Activated B cell treated with CpG ODN at 0.5 μM for 24 hours (primary cell): ENCODE measurements around the gene NUBP2. TPM values are rescaled to one million over a fixed set of nuclear protein-coding genes. Genes with fewer than 3 reads are reported as not detected.
"Not testable (repeated sequence)": the region's sequence is repeated elsewhere in the genome, so short reads cannot be mapped to it uniquely, and the experiment has no call there.

Source experiments
- ATAC-seq: fragments of 200-7000 bp; cut with Tn5 transposase; one replicate; pipeline ENCODE4 v1.10.0; 2021; ENCODE audit warnings: low read depth, mild to moderate bottlenecking, moderate library complexity
- CTCF ChIA-PET: fragments of 350-600 bp; sonication (Branson Sonifier 250); formaldehyde crosslinking; loops from one replicate; lab custom pipeline; 2021; ENCODE audit warnings: antibody characterized with exemption; lab: Charles Lee
- POLR2A ChIA-PET: fragments of 350-600 bp; sonication (Branson Sonifier 250); formaldehyde crosslinking; loops from one replicate; lab custom pipeline; 2021; ENCODE audit warnings: antibody characterized with exemption; lab: Charles Lee
- DNase-seq: peaks from one replicate; pipeline ENCODE4 v3.0.0; 2022
- H3K27ac Mint-ChIP-seq: one replicate; pipeline ENCODE4 v1.8.0; 2020; ENCODE audit warnings: mixed read lengths
- H3K27me3 Mint-ChIP-seq: one replicate; pipeline ENCODE4 v1.8.0; 2021; ENCODE audit warnings: mixed read lengths
- H3K36me3 Mint-ChIP-seq: one replicate; pipeline ENCODE4 v1.8.0; 2021; ENCODE audit warnings: low read depth, mixed read lengths
- H3K4me1 Mint-ChIP-seq: one replicate; pipeline ENCODE4 v1.8.0; 2021; ENCODE audit warnings: mixed read lengths
- H3K4me3 Mint-ChIP-seq: one replicate; pipeline ENCODE4 v1.8.0; 2020; ENCODE audit warnings: mild to moderate bottlenecking, mixed read lengths
- H3K9me3 Mint-ChIP-seq: one replicate; pipeline ENCODE4 v1.8.0; 2020; ENCODE audit warnings: mixed read lengths
- intact Hi-C: fragments of 100-400 bp; cut with micrococcal nuclease; formaldehyde crosslinking; loops from one replicate; pipeline ENCODE4 v1.15.1; 2024
- total RNA-seq: library from RNA; stranded (reverse); gene quantifications from 2 replicates; pipeline ENCODE4 v1.2.3, GENCODE V29; 2022
- TF ChIP-seq, protein P1 (sequence below): fragments of 200-600 bp; IDR thresholded peaks from one replicate; pipeline ENCODE4 v1.8.0; 2022; ENCODE audit warnings: antibody characterized with exemption, mild to moderate bottlenecking

Gene NUBP2
- total RNA-seq, 1 donor from 2014 or later, result 54.2 TPM

DNA sequence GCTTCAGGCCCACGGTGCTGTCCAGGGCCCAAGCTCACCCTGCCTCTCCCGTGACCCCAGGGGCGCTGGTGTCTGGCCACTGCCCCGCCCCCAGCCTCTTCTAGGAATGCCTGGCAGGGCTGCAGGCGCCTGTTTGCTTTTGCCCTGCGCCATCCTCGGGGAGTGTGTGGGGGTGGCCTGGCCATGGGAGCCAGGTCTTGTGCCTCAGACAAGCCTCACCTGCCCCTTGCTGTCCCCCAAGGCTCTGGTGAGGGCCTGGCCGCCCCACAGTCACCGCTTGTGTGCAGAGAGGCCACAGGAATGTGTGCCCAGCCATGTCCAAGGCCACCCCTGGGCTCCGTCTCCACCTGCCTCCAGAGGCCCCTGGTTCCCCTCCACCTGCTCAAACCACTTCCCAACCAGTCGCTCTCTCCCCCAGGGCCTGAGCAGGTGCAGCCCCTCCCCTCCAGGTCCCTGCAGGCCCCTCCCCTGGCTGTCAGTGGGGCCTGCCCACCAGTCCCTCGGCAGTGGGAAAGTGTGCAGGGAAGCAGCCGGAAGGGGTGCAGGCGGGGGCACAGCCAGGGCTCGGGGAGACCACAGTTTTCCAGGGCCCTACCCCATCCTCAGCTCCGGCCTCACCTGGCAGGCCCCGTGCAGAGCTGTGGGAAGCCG is 11.6 kb downstream of the NUBP2 start:
- DNase-seq, result no peak
- no peak overlapping the region for H3K27ac Mint-ChIP-seq

DNA sequence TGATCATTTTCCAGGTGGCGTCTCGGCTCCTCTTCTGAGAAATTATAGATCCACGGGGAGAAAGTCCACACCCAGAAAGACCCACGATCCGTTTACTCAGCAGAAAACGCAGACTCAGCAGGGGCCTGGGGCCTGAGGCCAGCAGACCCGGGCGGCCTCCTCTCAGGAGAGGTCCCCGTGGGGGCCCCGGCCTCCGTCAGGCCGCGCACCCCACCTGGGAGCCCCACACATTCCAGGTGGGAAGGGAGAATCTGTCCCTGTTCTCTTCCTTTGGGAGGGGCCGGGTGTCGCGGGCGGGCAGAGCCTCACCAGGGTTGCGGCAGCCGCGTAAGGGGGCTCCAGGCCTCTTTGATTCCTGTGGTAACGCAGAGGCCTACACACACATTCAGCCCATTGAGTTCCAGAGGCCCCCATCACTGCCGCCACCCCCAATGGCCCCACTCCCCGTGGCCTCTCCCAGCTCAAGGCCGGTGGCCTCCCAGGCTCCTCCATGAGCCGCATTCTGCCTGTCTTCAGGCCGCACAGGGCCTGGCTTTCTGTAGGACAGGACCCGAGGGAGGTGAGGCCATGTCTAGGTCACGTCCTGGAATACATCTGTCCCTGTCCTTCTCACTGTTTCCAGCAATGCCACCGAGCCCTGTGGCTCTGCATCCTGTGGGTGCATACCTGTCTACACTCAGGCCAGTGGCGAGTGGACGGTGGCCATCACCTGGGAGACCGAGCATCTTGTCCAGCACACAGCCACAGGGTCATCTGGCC is 12.3 kb downstream of the NUBP2 start:
- no peaks in the 10 kb centered on the region for H3K4me1 Mint-ChIP-seq
- no peak overlapping the region for H3K4me3 Mint-ChIP-seq
- no peak for DNase-seq
- TF ChIP-seq, protein P1, sequence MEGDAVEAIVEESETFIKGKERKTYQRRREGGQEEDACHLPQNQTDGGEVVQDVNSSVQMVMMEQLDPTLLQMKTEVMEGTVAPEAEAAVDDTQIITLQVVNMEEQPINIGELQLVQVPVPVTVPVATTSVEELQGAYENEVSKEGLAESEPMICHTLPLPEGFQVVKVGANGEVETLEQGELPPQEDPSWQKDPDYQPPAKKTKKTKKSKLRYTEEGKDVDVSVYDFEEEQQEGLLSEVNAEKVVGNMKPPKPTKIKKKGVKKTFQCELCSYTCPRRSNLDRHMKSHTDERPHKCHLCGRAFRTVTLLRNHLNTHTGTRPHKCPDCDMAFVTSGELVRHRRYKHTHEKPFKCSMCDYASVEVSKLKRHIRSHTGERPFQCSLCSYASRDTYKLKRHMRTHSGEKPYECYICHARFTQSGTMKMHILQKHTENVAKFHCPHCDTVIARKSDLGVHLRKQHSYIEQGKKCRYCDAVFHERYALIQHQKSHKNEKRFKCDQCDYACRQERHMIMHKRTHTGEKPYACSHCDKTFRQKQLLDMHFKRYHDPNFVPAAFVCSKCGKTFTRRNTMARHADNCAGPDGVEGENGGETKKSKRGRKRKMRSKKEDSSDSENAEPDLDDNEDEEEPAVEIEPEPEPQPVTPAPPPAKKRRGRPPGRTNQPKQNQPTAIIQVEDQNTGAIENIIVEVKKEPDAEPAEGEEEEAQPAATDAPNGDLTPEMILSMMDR, result no peak
- CTCF ChIA-PET, result no interaction called here
- H3K36me3 Mint-ChIP-seq, result peaks cover 2% of the 10 kb centered on the region
- H3K27me3 Mint-ChIP-seq, result no peaks in the 10 kb centered on the region
- ATAC-seq, result no peak
- intact Hi-C loops, result no loop called here
- POLR2A ChIA-PET, result interaction anchor here (0.6 kb wide), 1 partner anchor 1613 kb away, joined by 4 read pairs; no protein-coding TSS in a partner anchor
- H3K27ac Mint-ChIP-seq, result no peak overlapping the region
- H3K9me3 Mint-ChIP-seq, result peaks cover 6% of the 10 kb centered on the region

More for the DNA sequence above, 11.6 kb downstream of the NUBP2 start:
- Mint-ChIP-seq H3K36me3 (peaks cover 2% of the 10 kb centered on the region), H3K9me3 (peaks cover 4% of the 10 kb centered on the region), H3K4me3 (no peak overlapping the region), H3K27me3 (no peaks in the 10 kb centered on the region), H3K4me1 (no peaks in the 10 kb centered on the region)
- ChIA-PET CTCF (no interaction called here), POLR2A (no interaction called here)
- TF ChIP-seq, protein P1, result no peak
- intact Hi-C loops, result no loop called here
- no peak for ATAC-seq

DNA sequence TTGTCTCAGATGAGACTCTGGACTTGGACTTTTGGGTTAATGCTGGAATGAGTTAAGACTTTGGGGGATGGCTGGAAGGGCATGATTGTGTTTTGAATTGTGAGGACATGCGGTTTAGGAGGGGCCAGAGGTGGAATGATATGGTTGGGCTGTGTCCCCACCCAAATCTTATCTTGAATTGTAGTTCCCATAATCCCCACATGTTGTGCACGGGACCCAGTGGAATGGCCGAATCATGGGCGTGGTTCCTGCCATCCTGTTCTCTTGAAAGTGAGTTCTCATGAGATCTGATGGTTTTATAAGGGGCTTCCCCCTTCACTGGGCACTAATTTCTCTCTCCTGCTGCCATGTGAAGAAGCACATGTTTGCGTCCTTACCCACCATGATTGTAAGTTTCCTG is 16.5 kb downstream of the NUBP2 start:
- ATAC-seq, H3K27ac Mint-ChIP-seq, intact Hi-C loops, H3K9me3 Mint-ChIP-seq, POLR2A ChIA-PET, CTCF ChIA-PET, H3K27me3 Mint-ChIP-seq, H3K4me1 Mint-ChIP-seq, H3K36me3 Mint-ChIP-seq, DNase-seq, H3K4me3 Mint-ChIP-seq: not testable (repeated sequence)

GRCh38 chr16:1800701-1801100 is 17.9 kb downstream of the NUBP2 start:
- H3K36me3 Mint-ChIP-seq, result peaks cover 7% of the 10 kb centered on the region
- H3K4me1 Mint-ChIP-seq, result no peaks in the 10 kb centered on the region
- POLR2A ChIA-PET, result no interaction called here
- CTCF ChIA-PET, result no interaction called here
- DNase-seq, result no peak
- H3K9me3 Mint-ChIP-seq, result peaks cover 6% of the 10 kb centered on the region
- H3K27ac Mint-ChIP-seq, result no peak overlapping the region
- H3K4me3 Mint-ChIP-seq, result no peak overlapping the region
- no peak for ATAC-seq
- intact Hi-C loops, result no loop called here
- TF ChIP-seq, protein P1, result no peak
- no peaks in the 10 kb centered on the region for H3K27me3 Mint-ChIP-seq

DNA sequence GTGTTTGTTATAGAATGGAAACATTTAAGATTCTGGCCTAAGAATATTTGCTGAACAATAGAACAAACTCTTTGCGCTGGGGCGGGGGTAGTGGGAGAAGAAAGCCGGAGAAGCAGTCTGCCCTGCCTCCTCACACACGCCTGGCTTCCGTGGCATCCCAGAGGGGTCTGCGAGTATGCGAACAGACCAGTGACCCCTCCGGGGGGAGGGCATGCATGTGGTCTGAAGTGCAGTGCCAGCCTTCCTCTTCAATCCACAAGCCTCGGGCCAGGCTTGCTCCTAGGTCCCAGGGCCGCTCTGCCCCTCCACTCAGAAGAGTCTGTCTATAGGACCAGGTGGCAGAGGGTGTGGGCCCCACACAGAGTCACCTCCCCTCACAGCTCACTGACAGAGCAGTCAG is 24.9 kb downstream of the NUBP2 start:
- peaks cover 26% of the 10 kb centered on the region for H3K36me3 Mint-ChIP-seq
- ATAC-seq (no peak), DNase-seq (no peak)
- TF ChIP-seq, protein P1, result no peak
- H3K4me1 Mint-ChIP-seq, result no peaks in the 10 kb centered on the region
- no peaks in the 10 kb centered on the region for H3K9me3 Mint-ChIP-seq
- H3K27me3 Mint-ChIP-seq, result no peaks in the 10 kb centered on the region
- no peak overlapping the region for H3K4me3 Mint-ChIP-seq
- intact Hi-C loops, result no loop called here
- no peak overlapping the region for H3K27ac Mint-ChIP-seq
- POLR2A ChIA-PET, result no interaction called here
- CTCF ChIA-PET, result no interaction called here
